WTC11 (cell line): Measurements from ENCODE around the gene ARL9. TPM values are rescaled to one million over a fixed set of nuclear protein-coding genes. Genes with fewer than 3 reads are reported as not detected.

Experiments
- ATAC-seq: fragments of 200-7000 bp; cut with Tn5 transposase; 2 replicates; pipeline ENCODE4 v1.10.0; 2021; ENCODE audit warnings: mild to moderate bottlenecking, moderate library complexity
- CTCF ChIA-PET: fragments of 300-600 bp; sonication (Branson Sonifier 250); formaldehyde crosslinking; loops from one replicate; lab custom pipeline; 2021; ENCODE audit warnings: antibody characterized with exemption; lab: Charles Lee
- POLR2A ChIA-PET: fragments of 350-600 bp; sonication (Branson Sonifier 250); formaldehyde crosslinking; loops from one replicate; lab custom pipeline; 2021; ENCODE audit warnings: antibody characterized with exemption; lab: Charles Lee
- DNase-seq: peaks from one replicate; pipeline ENCODE4 v3.0.0; 2021; ENCODE audit warnings: low spot score
- H3K27ac Mint-ChIP-seq: 2 replicates; pipeline ENCODE4 v1.8.0; 2021; ENCODE audit warnings: mixed read lengths
- H3K27me3 Mint-ChIP-seq: 2 replicates; pipeline ENCODE4 v1.8.0; 2021; ENCODE audit warnings: low read depth, mild to moderate bottlenecking, moderate library complexity, mixed read lengths
- H3K36me3 Mint-ChIP-seq: 2 replicates; pipeline ENCODE4 v1.8.0; 2021; ENCODE audit warnings: mixed read lengths
- H3K4me1 Mint-ChIP-seq: 2 replicates; pipeline ENCODE4 v1.8.0; 2022; ENCODE audit warnings: mixed read lengths
- H3K4me3 Mint-ChIP-seq: 2 replicates; pipeline ENCODE4 v1.8.0; 2021; ENCODE audit warnings: mild to moderate bottlenecking, moderate library complexity, mixed read lengths
- H3K9me3 Mint-ChIP-seq: 2 replicates; pipeline ENCODE4 v1.8.0; 2021; ENCODE audit warnings: mixed read lengths
- CREB1 ChIP-seq: sonication (generic); formaldehyde crosslinking; IDR thresholded peaks from 2 replicates; pipeline ENCODE4 v1.8.0; 2023; ENCODE audit warnings: mild to moderate bottlenecking, missing genetic modification reagents
- EMX1 ChIP-seq: fragments of 250-450 bp; sonication (Bioruptor Pico); IDR thresholded peaks from 2 replicates; pipeline ENCODE4 v1.8.0; 2021; ENCODE audit warnings: mild to moderate bottlenecking
- ESRRA ChIP-seq: sonication (generic); formaldehyde crosslinking; IDR thresholded peaks from 2 replicates; pipeline ENCODE4 v1.8.1; 2022; ENCODE audit warnings: mild to moderate bottlenecking, missing genetic modification reagents, borderline replicate concordance
- FOXJ3 ChIP-seq: sonication (generic); formaldehyde crosslinking; IDR thresholded peaks from 2 replicates; pipeline ENCODE4 v1.9.0; 2021; ENCODE audit warnings: missing genetic modification reagents, mild to moderate bottlenecking, borderline replicate concordance
- FOXP1 ChIP-seq: sonication (generic); formaldehyde crosslinking; IDR thresholded peaks from 2 replicates; pipeline ENCODE4 v1.8.0; 2022; ENCODE audit warnings: missing genetic modification reagents, mild to moderate bottlenecking, moderate library complexity, borderline replicate concordance
- GRHL2 ChIP-seq: fragments of 250-450 bp; sonication (Bioruptor Pico); IDR thresholded peaks from 2 replicates; pipeline ENCODE4 v1.8.0; 2022; ENCODE audit warnings: mild to moderate bottlenecking, moderate library complexity; ENCODE audit not compliant: insufficient replicate concordance, severe bottlenecking
- HMGA2 ChIP-seq: fragments of 250-450 bp; sonication (Bioruptor Pico); IDR thresholded peaks from 2 replicates; pipeline ENCODE4 v1.4.0; 2021; ENCODE audit warnings: mild to moderate bottlenecking, moderate library complexity
- NFE2L1 ChIP-seq: sonication (generic); formaldehyde crosslinking; IDR thresholded peaks from 2 replicates; pipeline ENCODE4 v1.8.1; 2023; ENCODE audit warnings: missing genetic modification reagents
- NFYB ChIP-seq: sonication (generic); formaldehyde crosslinking; conservative IDR thresholded peaks from 2 replicates; pipeline ENCODE4 v1.8.0; 2022; ENCODE audit warnings: low read depth, missing genetic modification reagents
- NR3C1 ChIP-seq: sonication (generic); formaldehyde crosslinking; conservative IDR thresholded peaks from 2 replicates; pipeline ENCODE4 v1.8.1; 2023; ENCODE audit warnings: low read depth, mild to moderate bottlenecking, missing genetic modification reagents
- PRRX2 ChIP-seq: fragments of 250-450 bp; sonication (Bioruptor Pico); IDR thresholded peaks from 2 replicates; pipeline ENCODE4 v1.8.0; 2021; ENCODE audit warnings: mild to moderate bottlenecking
- RELA ChIP-seq: sonication (generic); formaldehyde crosslinking; IDR thresholded peaks from 2 replicates; pipeline ENCODE4 v1.8.1; 2022; ENCODE audit warnings: missing genetic modification reagents, mild to moderate bottlenecking, borderline replicate concordance
- RORB ChIP-seq: fragments of 250-450 bp; sonication (Bioruptor Pico); IDR thresholded peaks from 2 replicates; pipeline ENCODE4 v1.9.0; 2021; ENCODE audit warnings: mild to moderate bottlenecking
- SMAD3 ChIP-seq: sonication (generic); formaldehyde crosslinking; IDR thresholded peaks from 2 replicates; pipeline ENCODE4 v1.8.0; 2022; ENCODE audit warnings: missing genetic modification reagents, mild to moderate bottlenecking, borderline replicate concordance
- SP1 ChIP-seq: sonication (generic); formaldehyde crosslinking; conservative IDR thresholded peaks from 2 replicates; pipeline ENCODE4 v1.8.1; 2022; ENCODE audit warnings: missing genetic modification reagents
- ZBTB21 ChIP-seq: sonication (generic); formaldehyde crosslinking; IDR thresholded peaks from 2 replicates; pipeline ENCODE4 v1.8.1; 2023; ENCODE audit warnings: mild to moderate bottlenecking, missing genetic modification reagents, borderline replicate concordance
- ZNF219 ChIP-seq: sonication (generic); formaldehyde crosslinking; IDR thresholded peaks from 2 replicates; pipeline ENCODE4 v1.8.0; 2023; ENCODE audit warnings: missing genetic modification reagents, mild to moderate bottlenecking, borderline replicate concordance
- ZNF396 ChIP-seq: fragments of 250-450 bp; sonication (Bioruptor Pico); IDR thresholded peaks from 2 replicates; pipeline ENCODE4 v1.8.0; 2021; ENCODE audit warnings: mild to moderate bottlenecking, moderate library complexity, borderline replicate concordance
- ZNF416 ChIP-seq: fragments of 250-450 bp; sonication (Bioruptor Pico); IDR thresholded peaks from 2 replicates; pipeline ENCODE4 v1.9.0; 2021; ENCODE audit warnings: mild to moderate bottlenecking, inconsistent platforms
- ZNF671 ChIP-seq: fragments of 250-450 bp; sonication (Bioruptor Pico); IDR thresholded peaks from 2 replicates; pipeline ENCODE4 v1.8.0; 2021; ENCODE audit warnings: mild to moderate bottlenecking
- total RNA-seq: library from RNA; stranded (reverse); gene quantifications from 3 replicates; pipeline ENCODE4 v1.2.3, GENCODE V29; 2021
- TF ChIP-seq, protein P1 (sequence below): sonication (generic); formaldehyde crosslinking; IDR thresholded peaks from 2 replicates; pipeline ENCODE4 v1.8.0; 2022; ENCODE audit warnings: missing genetic modification reagents
- TF ChIP-seq, protein P2 (sequence below): fragments of 250-450 bp; sonication (Bioruptor Pico); IDR thresholded peaks from 2 replicates; pipeline ENCODE4 v1.9.0; 2021; ENCODE audit warnings: mild to moderate bottlenecking
- TF ChIP-seq, protein P3 (sequence below): sonication (generic); formaldehyde crosslinking; IDR thresholded peaks from 2 replicates; pipeline ENCODE4 v1.8.1; 2023; ENCODE audit warnings: mild to moderate bottlenecking, moderate library complexity, missing genetic modification reagents
- TF ChIP-seq, protein P4 (sequence below): sonication (generic); formaldehyde crosslinking; IDR thresholded peaks from 2 replicates; pipeline ENCODE4 v1.8.0; 2022; ENCODE audit warnings: mild to moderate bottlenecking, missing genetic modification reagents
- TF ChIP-seq, protein P5 (sequence below): fragments of 200-600 bp; IDR thresholded peaks from 2 replicates; pipeline ENCODE4 v1.8.0; 2022; ENCODE audit warnings: antibody characterized with exemption
- TF ChIP-seq, protein P6 (sequence below): sonication (generic); formaldehyde crosslinking; IDR thresholded peaks from 2 replicates; pipeline ENCODE4 v1.8.0; 2022; ENCODE audit warnings: mild to moderate bottlenecking, missing genetic modification reagents

Gene ARL9
- total RNA-seq, 1 experiment from 2014 or later, result 0.48 TPM

DNA sequence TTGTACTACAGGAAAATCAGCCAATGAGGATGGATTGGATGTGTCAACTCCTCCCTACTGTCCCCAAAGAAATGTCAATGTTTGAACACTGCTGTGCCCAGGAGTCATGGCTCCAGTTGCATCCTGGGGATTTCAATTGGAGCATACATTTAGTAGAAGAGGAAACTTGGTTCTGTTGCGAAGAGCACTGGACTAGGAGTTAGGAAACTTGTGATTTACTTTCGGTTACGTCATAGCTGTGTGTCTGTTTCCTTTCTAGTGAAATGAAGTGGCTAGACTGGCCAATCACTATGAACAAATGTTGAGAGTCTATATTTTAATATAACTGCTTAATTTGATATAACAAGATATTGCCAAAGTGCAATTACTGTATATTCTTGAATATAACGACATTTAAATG lies 35.2 kb downstream of the ARL9 start (continued):
- TF ChIP-seq, protein P1, sequence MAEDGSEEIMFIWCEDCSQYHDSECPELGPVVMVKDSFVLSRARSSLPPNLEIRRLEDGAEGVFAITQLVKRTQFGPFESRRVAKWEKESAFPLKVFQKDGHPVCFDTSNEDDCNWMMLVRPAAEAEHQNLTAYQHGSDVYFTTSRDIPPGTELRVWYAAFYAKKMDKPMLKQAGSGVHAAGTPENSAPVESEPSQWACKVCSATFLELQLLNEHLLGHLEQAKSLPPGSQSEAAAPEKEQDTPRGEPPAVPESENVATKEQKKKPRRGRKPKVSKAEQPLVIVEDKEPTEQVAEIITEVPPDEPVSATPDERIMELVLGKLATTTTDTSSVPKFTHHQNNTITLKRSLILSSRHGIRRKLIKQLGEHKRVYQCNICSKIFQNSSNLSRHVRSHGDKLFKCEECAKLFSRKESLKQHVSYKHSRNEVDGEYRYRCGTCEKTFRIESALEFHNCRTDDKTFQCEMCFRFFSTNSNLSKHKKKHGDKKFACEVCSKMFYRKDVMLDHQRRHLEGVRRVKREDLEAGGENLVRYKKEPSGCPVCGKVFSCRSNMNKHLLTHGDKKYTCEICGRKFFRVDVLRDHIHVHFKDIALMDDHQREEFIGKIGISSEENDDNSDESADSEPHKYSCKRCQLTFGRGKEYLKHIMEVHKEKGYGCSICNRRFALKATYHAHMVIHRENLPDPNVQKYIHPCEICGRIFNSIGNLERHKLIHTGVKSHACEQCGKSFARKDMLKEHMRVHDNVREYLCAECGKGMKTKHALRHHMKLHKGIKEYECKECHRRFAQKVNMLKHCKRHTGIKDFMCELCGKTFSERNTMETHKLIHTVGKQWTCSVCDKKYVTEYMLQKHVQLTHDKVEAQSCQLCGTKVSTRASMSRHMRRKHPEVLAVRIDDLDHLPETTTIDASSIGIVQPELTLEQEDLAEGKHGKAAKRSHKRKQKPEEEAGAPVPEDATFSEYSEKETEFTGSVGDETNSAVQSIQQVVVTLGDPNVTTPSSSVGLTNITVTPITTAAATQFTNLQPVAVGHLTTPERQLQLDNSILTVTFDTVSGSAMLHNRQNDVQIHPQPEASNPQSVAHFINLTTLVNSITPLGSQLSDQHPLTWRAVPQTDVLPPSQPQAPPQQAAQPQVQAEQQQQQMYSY (CRISPR knock-in tag), result no peak
- TF ChIP-seq ZNF416 (CRISPR knock-in tag) (no peak), RELA (no peak), CREB1 (no peak), ESRRA (no peak), NFYB (CRISPR knock-in tag) (no peak), EMX1 (CRISPR knock-in tag) (no peak)
- TF ChIP-seq, protein P2, sequence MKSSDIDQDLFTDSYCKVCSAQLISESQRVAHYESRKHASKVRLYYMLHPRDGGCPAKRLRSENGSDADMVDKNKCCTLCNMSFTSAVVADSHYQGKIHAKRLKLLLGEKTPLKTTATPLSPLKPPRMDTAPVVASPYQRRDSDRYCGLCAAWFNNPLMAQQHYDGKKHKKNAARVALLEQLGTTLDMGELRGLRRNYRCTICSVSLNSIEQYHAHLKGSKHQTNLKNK (CRISPR knock-in tag), result no peak
- TF ChIP-seq, all 79 proteins: peak for 0

DNA sequence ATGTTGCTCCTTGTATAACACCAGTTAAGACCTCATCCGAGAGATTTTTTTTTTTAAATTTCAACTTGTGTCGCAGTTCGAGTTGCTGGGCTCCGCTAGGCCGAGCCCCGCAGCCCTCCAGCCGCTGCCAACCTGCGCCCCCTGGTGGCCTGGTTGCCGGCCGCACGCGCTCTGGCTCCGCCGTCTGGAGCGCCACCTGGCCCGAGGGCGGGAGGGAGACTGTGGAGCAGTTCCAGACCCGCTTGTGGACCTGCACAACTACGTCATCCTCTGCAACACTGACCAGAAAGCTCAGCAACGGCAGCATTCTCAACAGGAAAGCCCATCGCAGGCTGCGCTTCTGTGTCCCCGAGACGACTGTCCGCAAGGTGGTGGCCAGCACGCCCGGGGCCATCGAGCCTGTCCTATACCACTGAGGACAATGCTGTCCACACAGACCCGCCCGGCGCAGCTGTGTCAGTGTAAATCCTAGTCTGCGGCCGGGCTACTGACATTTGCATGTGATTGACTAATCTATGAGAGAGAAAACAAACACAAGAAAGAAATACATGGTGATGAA lies 39.1 kb downstream of the ARL9 start:
- Mint-ChIP-seq H3K4me1 (peaks cover 4% of the 10 kb centered on the region; the same call in 1 of the 2 replicates), H3K36me3 (no peaks in the 10 kb centered on the region), H3K9me3 (no peaks in the 10 kb centered on the region), H3K4me3 (peak overlapping the region; percentile 63), H3K27ac (no peak overlapping the region), H3K27me3 (peaks cover 54% of the 10 kb centered on the region)
- POLR2A ChIA-PET, result no interaction called here
- peak; percentile 90 for DNase-seq
- CTCF ChIA-PET, result interaction anchor here (0.6 to 1.6 kb wide), 10 partner anchors 14 to 295 kb away, joined by 3 to 15 read pairs (median 4); a partner anchor contains a TSS
- ATAC-seq, result peak; percentile 98
- TF ChIP-seq FOXJ3 (CRISPR knock-in tag), result no peak
- TF ChIP-seq ZBTB21 (CRISPR knock-in tag), result 0 out of 2 replicates have a peak, but pooled peaks have one; percentile 27
- no peak for TF ChIP-seq HMGA2
- no peak for TF ChIP-seq RELA
- peak; percentile 41; the same call in 1 of the 2 replicates for TF ChIP-seq FOXP1 (CRISPR knock-in tag)
- no peak for TF ChIP-seq RORB (CRISPR knock-in tag)
- TF ChIP-seq GRHL2, result no peak
- TF ChIP-seq, protein P3, sequence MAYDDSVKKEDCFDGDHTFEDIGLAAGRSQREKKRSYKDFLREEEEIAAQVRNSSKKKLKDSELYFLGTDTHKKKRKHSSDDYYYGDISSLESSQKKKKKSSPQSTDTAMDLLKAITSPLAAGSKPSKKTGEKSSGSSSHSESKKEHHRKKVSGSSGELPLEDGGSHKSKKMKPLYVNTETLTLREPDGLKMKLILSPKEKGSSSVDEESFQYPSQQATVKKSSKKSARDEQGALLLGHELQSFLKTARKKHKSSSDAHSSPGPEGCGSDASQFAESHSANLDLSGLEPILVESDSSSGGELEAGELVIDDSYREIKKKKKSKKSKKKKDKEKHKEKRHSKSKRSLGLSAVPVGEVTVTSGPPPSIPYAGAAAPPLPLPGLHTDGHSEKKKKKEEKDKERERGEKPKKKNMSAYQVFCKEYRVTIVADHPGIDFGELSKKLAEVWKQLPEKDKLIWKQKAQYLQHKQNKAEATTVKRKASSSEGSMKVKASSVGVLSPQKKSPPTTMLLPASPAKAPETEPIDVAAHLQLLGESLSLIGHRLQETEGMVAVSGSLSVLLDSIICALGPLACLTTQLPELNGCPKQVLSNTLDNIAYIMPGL (CRISPR knock-in tag), result peak; percentile 58; the same call in 1 of the 2 replicates
- TF ChIP-seq ZNF671 (CRISPR knock-in tag), result no peak
- TF ChIP-seq SMAD3, result no peak
- TF ChIP-seq, protein P4, sequence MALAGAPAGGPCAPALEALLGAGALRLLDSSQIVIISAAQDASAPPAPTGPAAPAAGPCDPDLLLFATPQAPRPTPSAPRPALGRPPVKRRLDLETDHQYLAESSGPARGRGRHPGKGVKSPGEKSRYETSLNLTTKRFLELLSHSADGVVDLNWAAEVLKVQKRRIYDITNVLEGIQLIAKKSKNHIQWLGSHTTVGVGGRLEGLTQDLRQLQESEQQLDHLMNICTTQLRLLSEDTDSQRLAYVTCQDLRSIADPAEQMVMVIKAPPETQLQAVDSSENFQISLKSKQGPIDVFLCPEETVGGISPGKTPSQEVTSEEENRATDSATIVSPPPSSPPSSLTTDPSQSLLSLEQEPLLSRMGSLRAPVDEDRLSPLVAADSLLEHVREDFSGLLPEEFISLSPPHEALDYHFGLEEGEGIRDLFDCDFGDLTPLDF (CRISPR knock-in tag), result no peak
- TF ChIP-seq PRRX2 (CRISPR knock-in tag), result no peak
- no peak for TF ChIP-seq ZNF219
- no peak for TF ChIP-seq NFYB (CRISPR knock-in tag)
- no peak for TF ChIP-seq ZNF396 (CRISPR knock-in tag)
- TF ChIP-seq, protein P5, sequence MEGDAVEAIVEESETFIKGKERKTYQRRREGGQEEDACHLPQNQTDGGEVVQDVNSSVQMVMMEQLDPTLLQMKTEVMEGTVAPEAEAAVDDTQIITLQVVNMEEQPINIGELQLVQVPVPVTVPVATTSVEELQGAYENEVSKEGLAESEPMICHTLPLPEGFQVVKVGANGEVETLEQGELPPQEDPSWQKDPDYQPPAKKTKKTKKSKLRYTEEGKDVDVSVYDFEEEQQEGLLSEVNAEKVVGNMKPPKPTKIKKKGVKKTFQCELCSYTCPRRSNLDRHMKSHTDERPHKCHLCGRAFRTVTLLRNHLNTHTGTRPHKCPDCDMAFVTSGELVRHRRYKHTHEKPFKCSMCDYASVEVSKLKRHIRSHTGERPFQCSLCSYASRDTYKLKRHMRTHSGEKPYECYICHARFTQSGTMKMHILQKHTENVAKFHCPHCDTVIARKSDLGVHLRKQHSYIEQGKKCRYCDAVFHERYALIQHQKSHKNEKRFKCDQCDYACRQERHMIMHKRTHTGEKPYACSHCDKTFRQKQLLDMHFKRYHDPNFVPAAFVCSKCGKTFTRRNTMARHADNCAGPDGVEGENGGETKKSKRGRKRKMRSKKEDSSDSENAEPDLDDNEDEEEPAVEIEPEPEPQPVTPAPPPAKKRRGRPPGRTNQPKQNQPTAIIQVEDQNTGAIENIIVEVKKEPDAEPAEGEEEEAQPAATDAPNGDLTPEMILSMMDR, result peak; percentile 91
- TF ChIP-seq NFE2L1, result 0 out of 2 replicates have a peak, but pooled peaks have one; percentile 27
- TF ChIP-seq, protein P6, sequence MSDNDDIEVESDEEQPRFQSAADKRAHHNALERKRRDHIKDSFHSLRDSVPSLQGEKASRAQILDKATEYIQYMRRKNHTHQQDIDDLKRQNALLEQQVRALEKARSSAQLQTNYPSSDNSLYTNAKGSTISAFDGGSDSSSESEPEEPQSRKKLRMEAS (CRISPR knock-in tag), result peak; percentile 81
- peak; percentile 57; the same call in 1 of the 2 replicates for TF ChIP-seq SP1 (CRISPR knock-in tag)
- TF ChIP-seq NR3C1 (CRISPR knock-in tag), result no peak
